Measurements from ENCODE around the gene IL13RA1. TPM values are rescaled to one million over a fixed set of nuclear protein-coding genes. Genes with fewer than 3 reads are reported as not detected.
"Not testable (repeated sequence)": the region's sequence is repeated elsewhere in the genome, so short reads cannot be mapped to it uniquely, and the experiment has no call there.

The IL13RA1 gene
- total RNA-seq, 4 donors from 2014 or later: 40.0 to 71.4 (median 46.8) TPM

- WGBS, 2 donors: 50 to 53% methylated on average over 3 of the region's 3 CpGs
- no peaks in the 10 kb centered on the region for H3K36me3 ChIP-seq
- no peak overlapping the region for H3K4me3 ChIP-seq (replicated peaks in 1 of 3)
- TF ChIP-seq, protein P1, sequence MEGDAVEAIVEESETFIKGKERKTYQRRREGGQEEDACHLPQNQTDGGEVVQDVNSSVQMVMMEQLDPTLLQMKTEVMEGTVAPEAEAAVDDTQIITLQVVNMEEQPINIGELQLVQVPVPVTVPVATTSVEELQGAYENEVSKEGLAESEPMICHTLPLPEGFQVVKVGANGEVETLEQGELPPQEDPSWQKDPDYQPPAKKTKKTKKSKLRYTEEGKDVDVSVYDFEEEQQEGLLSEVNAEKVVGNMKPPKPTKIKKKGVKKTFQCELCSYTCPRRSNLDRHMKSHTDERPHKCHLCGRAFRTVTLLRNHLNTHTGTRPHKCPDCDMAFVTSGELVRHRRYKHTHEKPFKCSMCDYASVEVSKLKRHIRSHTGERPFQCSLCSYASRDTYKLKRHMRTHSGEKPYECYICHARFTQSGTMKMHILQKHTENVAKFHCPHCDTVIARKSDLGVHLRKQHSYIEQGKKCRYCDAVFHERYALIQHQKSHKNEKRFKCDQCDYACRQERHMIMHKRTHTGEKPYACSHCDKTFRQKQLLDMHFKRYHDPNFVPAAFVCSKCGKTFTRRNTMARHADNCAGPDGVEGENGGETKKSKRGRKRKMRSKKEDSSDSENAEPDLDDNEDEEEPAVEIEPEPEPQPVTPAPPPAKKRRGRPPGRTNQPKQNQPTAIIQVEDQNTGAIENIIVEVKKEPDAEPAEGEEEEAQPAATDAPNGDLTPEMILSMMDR (IDR thresholded peaks at IDR 0.05): no peak
- TF ChIP-seq POLR2A (IDR thresholded peaks at IDR 0.05): no peak
- H3K4me1 ChIP-seq: peaks cover 0 to 26% of the 10 kb centered on the region in 2 donors
- peak overlapping the region in 2 of 3 donors; percentile 88 to 93 for H3K27ac ChIP-seq
- no peaks in the 10 kb centered on the region for H3K9me3 ChIP-seq
- intact Hi-C loops (cut with DNase I): no loop called here
- DNase-seq: peak in 1 of 2 donors; percentile 16
- H3K27me3 ChIP-seq: no peaks in the 10 kb centered on the region
Measured at GRCh38 chrX:118729042-118729652, 1.7 kb downstream of the IL13RA1 start.

DNA sequence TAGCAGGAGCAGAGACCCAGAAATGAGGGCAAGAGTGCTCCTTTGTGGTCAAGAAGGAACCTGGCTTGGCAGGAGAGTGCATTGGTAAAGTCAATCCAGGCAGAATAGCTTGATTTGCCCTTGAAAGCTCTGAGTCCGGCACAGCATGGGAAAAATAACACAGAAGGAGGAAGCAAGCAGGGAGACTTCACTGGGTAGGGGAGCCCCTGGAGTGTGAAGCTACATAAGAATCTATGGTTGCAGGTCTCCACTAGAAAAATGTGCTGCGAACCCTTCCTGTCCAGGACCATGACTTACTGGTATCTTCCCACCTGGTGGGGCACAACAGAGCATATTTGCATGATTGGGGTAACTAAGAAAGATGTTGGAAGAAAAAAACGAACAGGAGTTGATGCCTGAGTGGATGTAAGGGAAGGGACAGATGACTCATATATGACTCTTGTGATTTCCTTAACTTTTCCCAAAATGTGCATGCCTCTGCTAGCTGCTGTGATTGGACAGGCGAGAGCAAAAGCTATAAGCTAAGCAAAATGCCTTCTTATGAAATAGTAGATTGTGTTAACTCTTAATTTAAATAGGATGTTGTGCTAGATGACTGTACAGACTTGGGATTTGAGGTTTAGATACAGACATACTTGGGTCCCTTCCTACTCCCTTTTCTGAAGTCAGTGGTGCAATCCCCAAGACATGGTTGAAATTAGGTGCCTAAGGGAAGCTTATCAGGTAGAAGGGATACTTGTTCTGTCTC lies 3.3 kb downstream of the IL13RA1 start:
- H3K27ac ChIP-seq: peak overlapping the region in 2 of 3 donors; percentile 13 to 47
- no peaks in the 10 kb centered on the region for H3K36me3 ChIP-seq
- intact Hi-C loops (cut with DNase I): no loop called here
- H3K27me3 ChIP-seq: no peaks in the 10 kb centered on the region
- DNase-seq: no peak
- peaks cover 0 to 16% of the 10 kb centered on the region in 2 donors for H3K4me1 ChIP-seq
- TF ChIP-seq POLR2A (IDR thresholded peaks at IDR 0.05): no peak
- TF ChIP-seq, protein P1 (IDR thresholded peaks at IDR 0.05): no peak
- no peaks in the 10 kb centered on the region for H3K9me3 ChIP-seq
- WGBS, 2 donors: 62 to 63% methylated on average over 4 of the region's 4 CpGs
- H3K4me3 ChIP-seq (replicated peaks in 1 of 3): no peak overlapping the region

DNA sequence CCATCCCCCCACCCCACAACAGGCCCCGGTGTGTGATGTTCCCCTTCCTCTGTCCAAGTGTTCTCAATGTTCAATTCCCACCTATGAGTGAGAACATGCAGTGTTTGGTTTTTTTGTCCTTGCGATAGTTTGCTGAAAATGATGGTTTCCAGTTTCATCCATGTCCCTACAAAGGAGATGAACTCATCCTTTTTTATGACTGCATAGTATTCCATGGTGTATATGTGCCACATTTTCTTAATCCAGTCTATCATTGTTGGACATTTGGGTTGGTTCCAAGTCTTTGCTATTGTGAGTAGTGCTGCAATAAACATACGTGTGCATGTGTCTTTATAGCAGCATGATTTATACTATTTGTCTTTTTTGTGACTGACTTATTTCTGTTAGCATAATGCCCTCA lies 5.1 kb downstream of the IL13RA1 start:
- H3K9me3 ChIP-seq; intact Hi-C loops (cut with DNase I); H3K4me3 ChIP-seq (replicated peaks in 1 of 3); DNase-seq; H3K36me3 ChIP-seq; H3K27me3 ChIP-seq; H3K27ac ChIP-seq; H3K4me1 ChIP-seq: not testable (repeated sequence)
- WGBS, 2 donors: 92 to 93% methylated on average over 2 to 3 of the region's 3 CpGs

GRCh38 chrX:118734909-118735308 lies 7.5 kb downstream of the IL13RA1 start:
- Histone ChIP-seq H3K9me3 (no peaks in the 10 kb centered on the region), H3K4me3 (replicated peaks in 1 of 3) (no peak overlapping the region), H3K4me1 (peaks cover 0 to 8% of the 10 kb centered on the region in 2 donors), H3K27me3 (no peaks in the 10 kb centered on the region), H3K36me3 (no peaks in the 10 kb centered on the region), H3K27ac (no peak overlapping the region)
- WGBS, 2 donors: 89 to 90% methylated on average over 2 of the region's 2 CpGs
- no peak for TF ChIP-seq POLR2A (IDR thresholded peaks at IDR 0.05)
- TF ChIP-seq, protein P1 (IDR thresholded peaks at IDR 0.05): no peak
- intact Hi-C loops (cut with DNase I): no loop called here
- DNase-seq: no peak

GRCh38 chrX:118736394-118737010 lies 9.1 kb downstream of the IL13RA1 start:
- no peak overlapping the region for H3K27ac ChIP-seq
- DNase-seq: peak in 1 of 2 donors; percentile 24
- WGBS, 2 donors: 79 to 85% methylated on average over 7 of the region's 7 CpGs
- intact Hi-C loops (cut with DNase I): no loop called here
- H3K4me1 ChIP-seq: no peaks in the 10 kb centered on the region
- H3K4me3 ChIP-seq (replicated peaks in 1 of 3): no peak overlapping the region
- H3K9me3 ChIP-seq: no peaks in the 10 kb centered on the region
- no peaks in the 10 kb centered on the region for H3K27me3 ChIP-seq
- TF ChIP-seq POLR2A (IDR thresholded peaks at IDR 0.05): no peak
- TF ChIP-seq, protein P1 (IDR thresholded peaks at IDR 0.05): no peak
- no peaks in the 10 kb centered on the region for H3K36me3 ChIP-seq

All from thyroid gland (tissue), 4 donors.